DMS53 (cell line): Measurements from ENCODE around the gene SLIT3.
"Not testable (repeated sequence)": the region's sequence is repeated elsewhere in the genome, so short reads cannot be mapped to it uniquely, and the experiment has no call there.

Experiments used
- DNase-seq: peaks from one replicate; lab custom pipeline; 2025; lab: John Stamatoyannopoulos, UW

SLIT3 gene

GRCh38 chr5:169142264-169142970, 158.5 kb downstream of the SLIT3 start:
- no peak for DNase-seq

- not testable (repeated sequence) for DNase-seq
Observed at GRCh38 chr5:169140215-169140614, 160.7 kb downstream of the SLIT3 start.

- DNase-seq = no peak
Observed at GRCh38 chr5:169139480-169140050, 161.4 kb downstream of the SLIT3 start.

GRCh38 chr5:169133531-169133930, 167.4 kb downstream of the SLIT3 start:
- DNase-seq = no peak

- DNase-seq = no peak
Observed at GRCh38 chr5:169132302-169132660, 168.7 kb downstream of the SLIT3 start.

- no peak for DNase-seq
Observed at GRCh38 chr5:169131616-169132301, 169.2 kb downstream of the SLIT3 start.

GRCh38 chr5:169128679-169129078, 172.3 kb downstream of the SLIT3 start:
- no peak for DNase-seq

GRCh38 chr5:169127431-169127830, 173.5 kb downstream of the SLIT3 start:
- DNase-seq = no peak

GRCh38 chr5:169126481-169127021, 174.4 kb downstream of the SLIT3 start:
- no peak for DNase-seq

- no peak for DNase-seq
Observed at GRCh38 chr5:169125571-169125970, 175.4 kb downstream of the SLIT3 start.

- DNase-seq = no peak
Observed at GRCh38 chr5:169122951-169123350, 178.0 kb downstream of the SLIT3 start.

GRCh38 chr5:169121630-169122420, 179.1 kb downstream of the SLIT3 start:
- DNase-seq = no peak

- DNase-seq = no peak
Observed at GRCh38 chr5:169119288-169120048, 181.5 kb downstream of the SLIT3 start.

- DNase-seq = no peak
Observed at GRCh38 chr5:169116961-169117461, 183.9 kb downstream of the SLIT3 start.

- DNase-seq = no peak
Observed at GRCh38 chr5:169115461-169116124, 185.3 kb downstream of the SLIT3 start.

GRCh38 chr5:169114466-169115065, 186.4 kb downstream of the SLIT3 start:
- no peak for DNase-seq

GRCh38 chr5:169112016-169112415, 188.9 kb downstream of the SLIT3 start:
- DNase-seq = no peak

- DNase-seq = no peak
Observed at GRCh38 chr5:169106911-169107706, 193.8 kb downstream of the SLIT3 start.

- not testable (repeated sequence) for DNase-seq
Observed at GRCh38 chr5:169105582-169105981, 195.4 kb downstream of the SLIT3 start.
